Globus pallidus (tissue), 1 donor: ENCODE measurements around the gene PTGR1.
"Not testable (repeated sequence)": the region's sequence is repeated elsewhere in the genome, so short reads cannot be mapped to it uniquely, and the experiment has no call there.

Experiments
- DNase-seq: peaks from one replicate; pipeline ENCODE4 v3.0.0-alpha.2; 2015; ENCODE audit warnings: low spot score

PTGR1 gene

GRCh38 chr9:111613436-111614040 lies 14.1 kb upstream of the PTGR1 start:
- DNase-seq: no peak

GRCh38 chr9:111610845-111611244 lies 11.4 kb upstream of the PTGR1 start:
- no peak for DNase-seq

- no peak for DNase-seq
Observed at GRCh38 chr9:111610149-111610548, 10.7 kb upstream of the PTGR1 start.

DNA sequence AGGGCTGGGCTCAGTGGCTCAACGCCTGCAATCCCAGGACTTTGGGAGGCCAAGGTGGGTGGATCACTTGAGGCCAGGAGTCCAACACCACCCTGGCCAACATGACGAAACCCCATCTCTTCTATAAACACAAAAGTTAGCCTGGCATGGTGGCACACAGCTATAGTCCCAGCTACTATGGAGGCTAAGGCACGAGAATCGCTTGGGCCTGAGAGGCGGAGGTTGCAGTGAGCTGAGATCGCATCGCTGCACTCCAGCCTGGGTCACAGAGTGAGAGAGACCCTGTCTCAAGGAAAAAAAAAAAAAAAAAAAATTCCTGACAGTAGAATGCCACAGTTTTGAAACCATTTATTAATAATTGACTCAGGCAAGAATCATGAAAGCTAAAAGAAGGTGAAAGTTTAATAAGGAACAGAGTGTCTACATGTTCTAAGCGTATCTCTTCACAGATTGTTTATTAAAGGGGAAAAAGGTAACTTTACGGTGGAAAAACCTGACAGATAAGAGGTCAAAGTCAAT lies 5.7 kb upstream of the PTGR1 start:
- DNase-seq: no peak

DNA sequence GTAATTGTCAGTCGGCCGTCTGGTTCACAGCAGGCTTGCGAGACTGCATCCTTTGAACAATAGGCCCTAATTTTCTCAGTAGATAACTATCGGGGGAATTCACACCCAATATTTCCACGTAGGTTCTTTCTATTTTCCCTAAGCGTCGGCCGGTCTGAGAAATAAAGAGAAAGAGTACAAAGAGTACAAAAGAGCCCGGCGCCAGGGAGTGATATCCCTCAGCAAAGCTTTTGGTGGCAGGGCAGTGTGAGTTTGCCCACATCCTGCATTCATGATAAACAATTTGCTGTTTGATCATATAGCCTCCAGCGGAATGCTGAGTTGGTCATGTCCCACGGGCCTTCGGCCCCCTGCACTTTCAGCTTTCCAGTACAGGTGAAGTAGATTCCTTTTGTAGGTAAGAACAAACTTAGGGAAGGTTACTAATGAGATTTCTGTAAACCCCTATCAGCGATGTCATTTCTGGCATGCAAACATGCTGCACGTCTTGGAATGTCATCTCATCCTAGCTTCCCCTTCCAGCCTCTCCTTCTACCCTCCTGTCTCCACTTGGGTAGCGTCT lies 4.7 kb upstream of the PTGR1 start:
- no peak for DNase-seq

GRCh38 chr9:111603041-111603440 lies 3.6 kb upstream of the PTGR1 start:
- no peak for DNase-seq

DNA sequence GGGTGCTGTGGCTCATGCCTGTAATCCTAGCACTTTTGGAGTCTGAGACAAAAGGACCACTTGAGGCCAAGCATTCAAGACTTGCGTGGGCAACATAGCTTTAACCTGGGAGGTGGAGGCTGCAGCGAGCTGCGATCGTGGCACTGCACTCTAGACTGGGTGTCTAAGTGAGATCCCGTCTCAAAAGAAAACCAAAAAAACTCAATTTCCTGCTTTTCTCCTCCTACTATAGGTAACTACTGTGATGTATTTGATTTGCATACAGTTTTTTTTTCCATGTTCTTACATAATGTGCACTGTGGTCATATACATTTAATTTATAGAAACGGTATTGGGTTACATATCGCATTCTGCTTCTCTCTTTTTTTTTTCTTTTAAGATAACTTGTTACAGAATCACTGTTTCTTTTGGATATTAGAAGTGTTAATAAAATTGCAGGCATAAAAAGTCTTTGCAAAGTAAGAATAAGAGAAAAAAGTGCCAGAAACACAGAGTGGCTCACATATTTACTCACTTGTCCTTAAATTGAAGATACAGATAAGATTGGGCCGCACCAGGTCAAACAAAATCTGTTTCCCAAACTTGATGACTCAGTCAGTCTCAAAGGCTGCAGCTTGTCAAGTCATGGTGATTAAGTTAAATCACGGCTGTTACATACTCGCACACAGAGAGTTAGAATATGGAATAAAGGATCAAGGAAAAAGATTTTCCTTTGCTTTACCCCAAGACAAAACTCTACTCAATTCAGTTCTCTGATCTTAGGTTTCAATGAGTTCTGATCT lies 2.0 kb upstream of the PTGR1 start:
- DNase-seq: no peak

DNA sequence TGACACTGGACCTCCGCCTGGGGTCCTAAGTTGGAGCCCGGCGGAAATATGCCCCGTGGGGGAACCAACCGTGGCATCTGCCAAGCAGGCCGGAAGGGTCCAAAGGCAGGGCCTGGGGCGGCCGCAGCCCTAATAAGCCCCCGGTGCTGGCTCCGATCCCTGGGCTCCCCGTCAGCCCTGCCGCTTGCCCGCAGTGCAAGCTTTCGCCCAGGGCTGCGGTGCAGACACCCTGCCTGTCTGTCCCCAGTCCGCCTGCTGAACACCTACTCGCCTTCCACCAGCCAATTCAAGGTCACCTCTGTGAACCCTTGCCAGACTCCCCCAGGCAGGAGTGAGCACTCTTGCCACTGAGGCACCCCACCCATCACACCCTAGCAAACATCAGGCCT lies 502 bp upstream of the PTGR1 start:
- DNase-seq: no peak

DNA sequence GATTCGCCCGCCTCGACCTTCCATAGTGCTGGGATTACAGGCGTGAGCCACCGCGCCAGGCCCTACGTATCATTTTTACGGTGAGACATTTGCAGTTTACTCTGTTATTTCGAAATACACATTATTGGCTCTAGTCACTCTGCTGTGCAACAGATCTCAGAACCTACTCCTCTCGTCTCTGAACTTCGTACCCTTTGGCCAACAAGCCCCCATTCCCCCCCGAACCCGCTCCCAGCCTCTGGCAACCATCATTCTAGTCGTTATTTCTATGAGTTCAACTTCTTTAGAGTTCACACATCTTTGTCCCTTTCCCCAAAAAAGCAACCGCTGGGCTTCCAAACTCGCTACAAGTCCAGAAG lies 735 bp downstream of the PTGR1 start:
- DNase-seq: no peak

DNA sequence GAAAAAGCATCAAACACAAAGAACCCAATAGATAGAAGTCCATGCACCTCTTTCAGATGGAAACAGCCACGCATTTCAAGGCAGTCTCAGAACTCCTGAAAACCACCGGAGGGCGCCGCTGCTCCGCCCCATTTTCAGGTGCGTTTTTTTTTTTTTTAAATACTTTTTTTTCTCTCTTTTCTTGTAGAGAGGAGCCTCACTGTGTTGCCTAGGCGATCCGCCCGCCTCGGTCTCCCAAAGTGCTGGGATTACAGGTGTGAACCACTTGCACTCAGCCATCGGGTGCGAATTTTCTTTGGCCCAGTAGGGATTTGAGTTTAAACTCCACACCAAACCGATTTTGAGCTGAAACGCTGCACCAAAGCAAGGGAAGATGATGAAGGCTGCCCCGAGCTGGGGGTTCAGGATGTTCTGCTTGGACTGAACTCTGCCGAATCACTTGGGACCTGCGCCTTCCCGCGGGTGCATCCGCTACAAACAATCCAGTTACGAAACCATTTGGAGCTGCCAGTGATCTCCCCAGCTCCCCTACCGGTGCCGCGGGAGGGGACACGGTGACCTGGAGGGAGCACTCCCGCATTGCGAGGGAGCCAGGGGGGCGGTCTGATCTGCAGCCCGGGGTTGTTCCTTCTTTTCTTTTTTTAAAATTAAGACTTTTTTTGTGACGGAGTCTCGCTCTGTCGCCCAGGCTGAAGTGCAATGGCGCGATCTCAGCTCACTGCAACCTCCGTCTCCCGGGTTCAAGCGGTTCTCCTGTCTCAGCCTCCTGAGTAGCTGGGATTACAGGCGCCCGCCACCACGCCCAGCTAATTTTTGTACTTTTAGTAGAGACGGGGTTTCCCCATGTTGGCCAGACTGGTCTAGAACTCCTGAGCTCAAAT lies 1.4 kb downstream of the PTGR1 start:
- DNase-seq: peak; percentile 29

DNA sequence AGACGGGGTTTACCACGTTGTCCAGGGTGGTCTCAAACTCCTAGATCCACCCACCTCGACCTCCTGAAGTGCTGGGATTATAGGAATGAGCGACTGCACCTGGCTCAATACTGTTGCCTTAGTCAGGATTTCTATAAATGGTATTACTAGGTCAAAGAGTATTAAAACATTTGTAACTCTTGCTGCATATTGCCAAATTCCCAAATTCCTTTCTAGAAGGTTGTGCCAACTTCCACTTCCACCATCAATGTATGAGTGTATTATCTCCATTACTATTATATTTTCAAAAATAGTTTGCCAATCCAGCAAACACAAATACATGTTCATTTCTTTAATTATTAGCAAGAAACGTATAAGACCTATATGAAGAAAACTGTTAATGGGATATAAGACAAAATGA lies 10.6 kb downstream of the PTGR1 start:
- DNase-seq: no peak

GRCh38 chr9:111586378-111586777 lies 13.1 kb downstream of the PTGR1 start:
- no peak for DNase-seq

- no peak for DNase-seq
Observed at GRCh38 chr9:111582888-111583287, 16.6 kb downstream of the PTGR1 start.

DNA sequence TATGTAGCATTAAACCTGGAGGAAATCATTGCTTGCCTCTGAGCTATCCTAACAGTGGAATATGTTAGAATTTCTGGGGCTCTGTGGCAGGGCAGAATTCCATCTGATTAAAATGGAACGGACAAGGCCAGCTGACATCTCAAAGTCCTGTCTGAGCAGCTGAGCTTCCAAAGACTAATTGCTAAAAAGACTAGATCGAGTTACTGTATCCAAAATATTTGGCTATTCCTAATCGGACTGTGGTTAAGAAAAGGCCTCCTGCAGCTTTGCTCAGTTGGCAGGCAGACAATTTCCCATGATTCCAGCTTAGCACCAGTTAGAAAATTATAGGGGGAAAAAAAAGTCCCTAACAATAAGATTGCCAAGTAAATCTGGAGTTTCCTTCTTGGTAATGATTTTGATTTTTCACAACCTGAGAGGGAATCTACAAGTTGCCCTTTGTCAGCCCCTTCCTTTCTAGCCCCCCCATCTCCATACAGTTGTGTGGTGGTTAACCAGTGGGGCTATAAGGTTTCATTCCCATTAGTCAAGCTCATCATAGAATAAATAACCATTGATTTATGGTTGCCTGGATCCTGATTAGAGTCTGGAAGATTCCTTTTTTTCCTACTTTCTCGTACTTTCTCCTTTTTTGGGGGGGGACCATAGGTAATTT lies 26.4 kb downstream of the PTGR1 start:
- peak; percentile 0 for DNase-seq

- not testable (repeated sequence) for DNase-seq
Observed at GRCh38 chr9:111568127-111568526, 31.3 kb downstream of the PTGR1 start.

GRCh38 chr9:111566234-111566633 lies 33.2 kb downstream of the PTGR1 start:
- peak; percentile 11 for DNase-seq

- DNase-seq: no peak
Observed at GRCh38 chr9:111561165-111561719, 38.2 kb downstream of the PTGR1 start.

DNA sequence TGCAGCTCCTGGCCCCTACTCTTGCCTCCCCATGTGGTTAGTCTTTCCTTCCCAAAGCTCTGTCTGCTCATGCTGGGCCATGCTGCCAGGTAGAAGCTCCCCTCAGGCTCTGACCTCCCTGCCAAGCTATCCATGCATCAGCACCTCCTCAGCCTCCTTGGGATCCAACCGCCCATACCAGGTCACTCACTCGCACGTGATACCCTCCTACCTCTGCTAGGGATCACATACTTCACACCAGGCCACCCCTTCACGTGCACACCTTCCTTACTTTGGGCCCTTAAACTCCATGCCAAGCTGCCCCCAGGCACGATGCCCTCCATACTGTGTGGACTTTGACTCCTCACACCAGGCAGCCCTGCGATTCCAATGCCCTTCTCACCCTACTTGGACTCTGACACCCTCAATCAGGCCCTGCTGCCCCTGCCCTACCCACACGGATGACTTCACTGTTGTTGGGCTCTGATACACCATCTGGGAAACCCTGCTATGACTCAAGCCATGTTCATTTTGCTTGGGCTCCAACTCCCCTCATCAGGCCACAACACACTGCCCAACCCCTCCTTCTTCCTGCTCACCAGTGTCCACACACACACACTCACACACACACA lies 40.3 kb downstream of the PTGR1 start:
- no peak for DNase-seq

- DNase-seq: not testable (repeated sequence)
Observed at GRCh38 chr9:111555425-111555824, 44.0 kb downstream of the PTGR1 start.

DNA sequence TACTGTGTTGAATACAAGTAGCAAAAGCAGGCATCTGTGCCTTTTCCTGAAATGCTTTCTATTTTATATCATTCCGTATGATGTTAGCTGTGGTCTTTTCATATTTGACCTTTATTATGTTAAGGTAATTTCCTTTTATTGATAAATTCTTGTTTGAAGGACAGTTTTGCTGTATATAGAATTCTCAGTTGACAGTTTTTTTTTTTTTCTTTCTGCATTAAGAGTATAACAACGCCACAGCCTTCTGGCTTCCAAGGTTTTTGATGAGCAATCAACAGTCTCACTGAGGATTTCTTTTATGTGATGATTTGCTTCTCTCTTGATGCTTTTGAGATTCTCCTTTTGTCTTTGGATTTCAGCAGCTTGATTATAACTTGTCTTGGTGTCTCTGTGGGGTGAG lies 50.8 kb downstream of the PTGR1 start:
- DNase-seq: no peak
